Mesenteric fat pad (tissue), 1 donor: ENCODE results near the gene SPATS2L. TPM values are rescaled to one million over a fixed set of nuclear protein-coding genes. Genes with fewer than 3 reads are reported as not detected.

Experiments used
- DNase-seq: peaks from one replicate; pipeline ENCODE4 v3.0.0-alpha.2; 2020; ENCODE audit warnings: low spot score
- long read RNA-seq: library from polyadenylated mRNA; unstranded; transcript quantifications from one replicate; pipeline ENCODE4 v2.0.0, GENCODE V29; 2020
- total RNA-seq: library from RNA; stranded (reverse); fragmentation: NEBNext Ultra II Directional; extraction: Animal tissue kit (Norgen Biotek cat#: 25700); gene quantifications from one replicate; pipeline ENCODE4 v1.2.1, GENCODE V29; 2021
- donor health status: DM: yes; HTN: yes; CAD: no.

SPATS2L gene
- 81.3 TPM for total RNA-seq
- long read RNA-seq, transcript SPATS2L-223 (3 exons, 745 nt) = major isoform, 5 of 49 reads
- long read RNA-seq, partial matches to known transcripts = 9 of 49 reads
- long read RNA-seq, other reads (novel, unspliced or antisense) = 27 of 49 reads

- peak; percentile 93 for DNase-seq
Observed at GRCh38 chr2:200306196-200306930, at the start of gene SPATS2L. Gene SPATS2L, plus strand, starts transcription at chr2:200306693. Its CDS starts 82,552 bp downstream, at chr2:200389245.

GRCh38 chr2:200257570-200257969 is 48.9 kb upstream of the SPATS2L start:
- DNase-seq = no peak

- no peak for DNase-seq
Observed at GRCh38 chr2:200258081-200258480, 48.4 kb upstream of the SPATS2L start.

GRCh38 chr2:200258881-200259576 is 47.5 kb upstream of the SPATS2L start:
- no peak for DNase-seq

- DNase-seq = no peak
Observed at GRCh38 chr2:200259577-200259957, 46.9 kb upstream of the SPATS2L start.

- no peak for DNase-seq
Observed at GRCh38 chr2:200262047-200262446, 44.4 kb upstream of the SPATS2L start.

GRCh38 chr2:200263279-200263678 is 43.2 kb upstream of the SPATS2L start:
- DNase-seq = no peak

- DNase-seq = no peak
Observed at GRCh38 chr2:200264631-200265030, 41.9 kb upstream of the SPATS2L start.

- no peak for DNase-seq
Observed at GRCh38 chr2:200266406-200266805, 40.1 kb upstream of the SPATS2L start.

- DNase-seq = no peak
Observed at GRCh38 chr2:200267350-200267749, 39.1 kb upstream of the SPATS2L start.

- DNase-seq = no peak
Observed at GRCh38 chr2:200270732-200271131, 35.8 kb upstream of the SPATS2L start.

GRCh38 chr2:200272320-200272719 is 34.2 kb upstream of the SPATS2L start:
- no peak for DNase-seq

GRCh38 chr2:200274116-200275075 is 32.1 kb upstream of the SPATS2L start:
- no peak for DNase-seq

- no peak for DNase-seq
Observed at GRCh38 chr2:200275295-200276013, 31.0 kb upstream of the SPATS2L start.

GRCh38 chr2:200276472-200276871 is 30.0 kb upstream of the SPATS2L start:
- no peak for DNase-seq

- DNase-seq = no peak
Observed at GRCh38 chr2:200278694-200279316, 27.7 kb upstream of the SPATS2L start.

GRCh38 chr2:200279857-200280256 is 26.6 kb upstream of the SPATS2L start:
- no peak for DNase-seq

GRCh38 chr2:200286578-200286977 is 19.9 kb upstream of the SPATS2L start:
- DNase-seq = no peak

- no peak for DNase-seq
Observed at GRCh38 chr2:200288670-200289429, 17.6 kb upstream of the SPATS2L start.
